T-helper 2 cell treated with Interferon-gamma antibody and Interleukin-4, amounts not matched to agents 100 ng/mL and 5 ng/mL, for 36 hours (primary cell): ENCODE measurements around the gene QPCT. TPM values are rescaled to one million over a fixed set of nuclear protein-coding genes. Genes with fewer than 3 reads are reported as not detected.

Experiments used
- total RNA-seq: library from RNA; stranded (reverse); gene quantifications from 2 replicates; pipeline ENCODE4 v1.2.3, GENCODE V29; 2022

The QPCT gene
- total RNA-seq, 1 donor from 2014 or later = not detected

Other genes starting within 250 kb of the QPCT start
- 56.5 and 59.0 TPM in 2 replicates for gene EIF2AK2, start 187.7 kb upstream of the QPCT start, total RNA-seq
- gene SULT6B1, start 156.0 kb upstream of the QPCT start, total RNA-seq = not detected in 2 replicates
- gene CEBPZOS, start 148.1 kb upstream of the QPCT start, total RNA-seq = 34.9 and 38.9 TPM in 2 replicates
- 44.3 and 49.9 TPM in 2 replicates for gene CEBPZ, start 113.0 kb upstream of the QPCT start, total RNA-seq
- gene NDUFAF7, start 113.0 kb upstream of the QPCT start, total RNA-seq = 19.6 and 20.2 TPM in 2 replicates
- 11.1 TPM in 2 replicates for gene PRKD3, start 19.8 kb upstream of the QPCT start, total RNA-seq